HG03135 (cell line): ENCODE data around the gene IGSF6.
"Not testable (repeated sequence)": the region's sequence is repeated elsewhere in the genome, so short reads cannot be mapped to it uniquely, and the experiment has no call there.

ENCODE experiments used
- ATAC-seq: cut with Tn5 transposase; IDR thresholded peaks from one replicate; pipeline ENCODE4 v1.9.1; 2021; ENCODE audit warnings: mild to moderate bottlenecking, moderate library complexity; ENCODE audit not compliant: unreplicated experiment

Gene IGSF6

DNA sequence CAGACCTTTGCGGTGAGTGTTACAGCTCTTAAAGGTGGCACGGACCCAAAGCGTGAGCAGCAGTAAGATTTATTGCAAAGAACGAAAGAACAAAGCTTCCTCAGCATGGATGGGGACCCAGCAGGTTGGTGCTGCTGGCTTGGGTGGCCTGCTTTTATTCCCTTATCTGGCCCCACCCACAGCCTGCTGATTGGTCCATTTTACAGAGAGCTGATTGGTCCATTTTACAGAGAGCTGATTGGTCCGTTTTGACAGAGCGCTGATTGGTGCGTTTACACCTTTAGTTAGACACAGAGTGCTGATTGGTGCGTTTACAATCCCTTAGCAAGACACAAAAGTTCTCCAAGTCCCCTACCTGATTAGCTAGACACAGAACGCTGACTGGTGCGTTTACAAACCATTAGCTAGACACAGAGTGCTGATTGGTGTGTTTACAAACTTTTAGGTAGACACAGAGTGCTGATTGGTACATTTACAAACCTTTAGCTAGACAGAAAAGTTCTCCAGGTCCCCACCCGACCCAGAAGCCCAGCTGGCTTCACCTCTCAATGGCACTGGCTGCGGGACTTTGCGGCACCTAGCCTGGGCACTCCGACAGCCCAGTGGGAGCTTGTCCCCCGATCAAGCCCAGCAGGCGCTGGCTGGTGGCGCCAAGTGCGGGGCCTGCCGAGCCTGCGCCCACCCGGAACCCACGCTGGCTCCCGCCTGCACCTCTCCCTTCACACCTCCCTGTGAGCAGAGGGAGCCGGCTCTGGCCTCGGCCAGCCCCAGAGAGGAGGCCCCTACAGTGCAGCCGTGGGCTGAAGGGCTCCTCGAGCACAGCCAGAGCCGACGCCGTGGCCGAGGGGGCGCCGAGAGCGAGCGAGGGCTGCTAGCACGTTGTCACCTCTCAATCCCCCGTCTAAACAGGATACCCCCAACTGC, 22.5 kb downstream of the IGSF6 start:
- not testable (repeated sequence) for ATAC-seq

DNA sequence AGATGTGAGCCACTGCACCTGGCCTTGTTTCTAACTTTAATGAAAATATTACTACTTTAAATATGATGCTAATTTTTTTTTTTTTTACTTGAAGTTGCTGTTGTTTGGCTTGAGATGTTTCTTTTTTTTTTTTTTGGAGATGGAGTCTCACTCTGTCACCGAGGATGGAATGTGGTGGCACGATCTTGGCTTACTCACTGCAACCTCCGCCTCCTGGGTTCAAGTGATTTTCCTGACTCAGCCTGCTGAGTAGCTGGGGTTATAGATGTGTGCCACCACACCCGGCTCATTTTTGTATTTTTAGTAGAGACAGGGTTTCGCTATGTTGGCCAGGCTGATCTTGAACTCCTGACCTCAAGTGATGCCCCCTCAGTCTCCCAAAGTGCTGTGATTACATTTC, 23.6 kb downstream of the IGSF6 start:
- no peak for ATAC-seq

- no peak for ATAC-seq
These were observed 24.2 kb downstream of the IGSF6 start for GRCh38 chr16:21628121-21628726.

- no peak for ATAC-seq
These were observed 25.6 kb downstream of the IGSF6 start for GRCh38 chr16:21626659-21627277.

DNA sequence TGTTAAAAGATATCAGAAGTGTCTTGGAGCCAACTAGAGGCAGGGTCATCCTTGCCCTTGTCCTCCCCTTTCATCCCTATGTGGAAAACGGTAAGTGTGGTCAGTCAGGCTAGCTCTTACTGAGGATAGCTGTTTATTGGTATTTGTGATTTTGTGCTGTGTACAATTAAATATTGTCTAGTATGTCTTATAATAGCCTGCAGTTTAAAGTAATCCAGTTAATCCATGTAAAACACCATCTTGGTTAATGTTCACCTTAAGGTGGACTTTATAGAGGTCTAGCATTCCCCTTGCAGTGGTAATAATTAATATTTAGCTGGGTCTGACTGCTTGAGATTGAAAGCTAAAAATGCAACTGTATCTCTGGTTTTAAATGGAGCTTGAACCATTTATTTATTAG, 27.4 kb downstream of the IGSF6 start:
- ATAC-seq, result no peak

DNA sequence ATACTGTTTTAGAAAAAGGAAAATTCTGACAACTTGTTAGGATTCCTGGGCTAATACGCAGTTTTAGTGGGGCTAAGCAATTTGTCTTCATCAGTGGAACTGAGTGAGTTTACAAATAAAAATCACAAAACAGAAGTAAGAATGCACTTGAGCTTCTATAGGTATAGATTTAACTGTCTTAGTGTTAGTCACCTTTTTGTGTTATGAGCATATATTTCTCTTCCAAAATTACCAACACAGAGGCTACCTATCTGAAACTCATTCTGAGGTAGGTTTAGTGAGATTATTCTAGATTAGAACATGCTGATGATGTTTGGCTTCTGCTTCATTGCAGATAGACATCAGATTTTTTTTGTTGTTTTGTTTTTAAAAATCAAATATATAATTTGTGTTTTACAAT, 29.9 kb downstream of the IGSF6 start:
- no peak for ATAC-seq

- no peak for ATAC-seq
These were observed 31.8 kb downstream of the IGSF6 start for GRCh38 chr16:21620592-21620991.

DNA sequence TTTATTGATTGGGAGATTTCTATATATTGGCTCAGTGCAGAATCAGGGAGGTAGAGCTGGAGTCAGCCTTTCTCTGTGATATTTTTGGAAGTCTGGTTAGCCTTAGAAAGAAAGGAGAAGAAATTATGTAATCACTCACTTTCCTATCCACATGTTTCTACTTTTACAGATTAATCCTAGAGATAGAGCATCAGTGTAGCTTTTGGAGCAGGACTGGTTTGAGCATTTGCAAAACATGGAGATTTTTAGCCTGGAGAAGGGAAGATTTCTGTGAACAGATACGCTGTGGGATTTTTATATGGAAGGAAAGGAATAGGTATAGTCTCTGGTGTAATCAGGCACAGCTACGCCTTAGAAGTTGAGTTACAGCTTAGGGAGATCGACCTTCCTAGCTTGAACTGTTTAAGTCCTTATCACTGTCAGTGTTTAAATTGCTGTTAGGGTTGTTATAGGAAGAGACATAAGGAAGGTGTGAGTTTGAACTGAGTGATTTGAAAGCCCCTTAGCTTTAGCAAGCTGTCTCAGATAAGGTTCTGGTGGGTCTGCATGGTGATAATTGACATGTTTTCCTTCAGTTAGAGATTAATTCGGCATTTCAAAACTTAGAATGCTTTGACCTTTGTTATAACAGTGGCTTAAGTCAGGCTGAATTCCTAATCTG, 32.5 kb downstream of the IGSF6 start:
- ATAC-seq, result no peak

GRCh38 chr16:21618281-21618680, 34.1 kb downstream of the IGSF6 start:
- ATAC-seq, result no peak

GRCh38 chr16:21617607-21618006, 34.8 kb downstream of the IGSF6 start:
- ATAC-seq, result no peak

- no peak for ATAC-seq
These were observed 37.5 kb downstream of the IGSF6 start for GRCh38 chr16:21614896-21615295.

GRCh38 chr16:21613781-21614180, 38.6 kb downstream of the IGSF6 start:
- ATAC-seq, result no peak

- no peak for ATAC-seq
These were observed 39.0 kb downstream of the IGSF6 start for GRCh38 chr16:21613361-21613760.

DNA sequence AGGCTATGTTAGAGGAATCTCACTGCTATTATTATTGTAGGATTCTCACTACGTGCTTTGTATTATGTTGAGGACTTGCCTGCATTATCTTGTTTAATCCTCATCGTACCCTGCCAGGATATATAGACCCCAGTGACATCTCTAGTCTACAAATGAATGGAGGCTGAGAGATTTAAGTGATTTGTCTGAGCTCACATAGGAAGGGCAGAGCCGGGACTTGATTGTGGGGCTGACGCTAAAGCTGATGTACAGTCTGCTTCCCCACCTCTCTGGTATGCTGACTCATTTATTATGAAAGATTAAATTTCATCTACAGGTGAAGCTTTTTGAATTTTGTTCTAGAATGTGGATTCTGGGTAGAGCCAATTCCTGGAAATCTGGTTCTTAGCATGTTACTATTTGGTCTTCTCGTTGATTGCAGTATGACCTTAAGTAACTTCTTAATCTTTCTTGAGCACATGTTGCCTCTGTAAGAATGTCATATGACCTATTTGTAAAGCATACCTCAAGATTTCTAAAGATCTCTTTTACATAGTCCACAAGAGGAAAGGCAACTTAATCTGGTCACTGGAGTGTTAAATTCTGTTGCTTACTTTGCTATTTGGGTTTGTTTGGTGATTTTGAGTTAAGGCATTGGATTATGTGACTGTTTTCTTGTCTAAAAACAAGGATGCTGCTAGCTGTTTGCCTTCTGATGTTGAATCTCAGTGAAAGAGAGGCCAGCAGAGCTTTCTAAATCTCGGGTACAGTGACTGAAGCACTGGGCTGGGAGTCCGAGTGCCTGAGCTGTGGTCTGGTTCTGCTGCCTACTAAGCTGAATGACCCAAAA, 40.6 kb downstream of the IGSF6 start:
- no peak for ATAC-seq

DNA sequence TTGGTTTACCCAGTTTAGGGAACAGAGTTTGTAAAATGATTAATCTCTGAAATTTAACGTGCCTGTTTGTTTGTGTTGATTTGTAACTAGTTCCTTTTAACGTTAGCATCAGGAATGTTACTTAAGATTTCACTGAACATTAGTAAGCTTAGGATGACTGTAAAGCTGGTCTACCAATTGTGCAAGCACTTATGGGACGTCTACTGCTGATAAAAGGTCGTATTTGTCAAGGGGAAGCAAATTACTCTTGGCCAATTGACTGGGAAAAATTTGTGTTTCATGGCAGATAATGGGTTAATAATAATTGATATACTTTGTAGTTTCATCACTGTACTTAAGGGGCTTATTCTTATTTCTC, 41.2 kb downstream of the IGSF6 start:
- no peak for ATAC-seq

DNA sequence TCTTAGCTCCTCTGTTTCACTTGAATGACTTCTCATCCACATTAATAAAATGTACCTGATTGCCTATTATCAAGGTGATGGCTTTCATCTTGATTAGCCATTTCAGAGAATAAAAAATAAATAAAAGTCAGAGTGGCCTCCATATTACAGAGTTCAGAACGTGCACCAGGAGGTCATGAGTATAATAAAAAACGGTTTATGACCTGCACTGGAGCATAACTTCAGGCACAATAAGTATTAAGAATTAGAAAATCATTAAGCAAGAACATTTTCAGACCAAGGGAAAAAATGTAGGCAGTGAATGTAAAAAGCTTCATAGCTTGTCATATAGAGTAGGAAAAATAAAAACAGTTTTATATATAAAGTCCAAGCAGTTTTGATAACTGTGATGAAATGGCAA, 41.6 kb downstream of the IGSF6 start:
- no peak for ATAC-seq

- no peak for ATAC-seq
These were observed 42.3 kb downstream of the IGSF6 start for GRCh38 chr16:21610006-21610544.

GRCh38 chr16:21608639-21609328, 43.6 kb downstream of the IGSF6 start:
- no peak for ATAC-seq

- ATAC-seq, result not testable (repeated sequence)
These were observed 46.6 kb downstream of the IGSF6 start for GRCh38 chr16:21605848-21606247.

DNA sequence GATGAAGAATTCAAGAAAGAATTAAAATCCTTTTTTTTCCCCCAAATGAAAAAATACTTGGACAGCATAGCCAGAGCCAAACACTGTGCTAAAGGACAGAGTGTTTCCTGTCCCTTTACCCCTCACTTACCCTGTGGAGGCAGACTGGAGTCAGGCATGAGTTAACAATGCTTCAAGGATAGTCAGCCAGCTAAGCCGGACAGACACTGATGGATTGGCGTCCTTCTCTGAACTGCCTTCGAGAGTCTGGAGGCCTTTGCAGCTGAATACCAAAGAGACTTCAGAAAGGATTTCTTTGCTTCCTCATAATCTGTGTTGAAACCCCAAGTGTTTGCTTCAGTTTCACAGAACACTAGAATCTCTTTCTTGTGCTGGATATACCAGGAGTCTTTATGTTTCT, 48.5 kb downstream of the IGSF6 start:
- no peak for ATAC-seq
